Activated T-cell treated with anti-CD3 and anti-CD28 coated beads for 4 hours (primary cell): Measurements from ENCODE around the gene AIG1.

ENCODE experiments used
- DNase-seq: peaks from one replicate; pipeline ENCODE4 v3.0.0-alpha.2; 2020

Gene AIG1

DNA sequence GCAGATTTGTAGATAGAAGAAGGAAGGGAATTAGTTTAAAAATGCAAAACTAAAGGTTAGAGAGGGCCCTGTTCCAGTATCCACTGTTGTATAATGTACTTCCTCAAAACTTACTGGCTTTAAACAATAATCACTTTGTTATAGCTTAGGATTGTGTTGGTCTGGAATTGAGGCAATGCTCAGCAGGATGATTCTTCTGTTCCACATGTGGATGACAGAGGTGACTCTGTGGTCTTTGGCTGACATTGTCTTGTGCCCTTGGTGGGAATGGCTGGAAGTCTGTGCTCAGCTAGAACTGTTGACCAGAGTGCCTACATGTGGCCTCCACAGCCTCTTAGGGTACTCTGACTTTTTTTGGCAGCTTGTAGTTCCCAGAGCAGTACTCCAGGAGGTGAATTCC lies 143.4 kb downstream of the AIG1 start:
- DNase-seq = no peak

DNA sequence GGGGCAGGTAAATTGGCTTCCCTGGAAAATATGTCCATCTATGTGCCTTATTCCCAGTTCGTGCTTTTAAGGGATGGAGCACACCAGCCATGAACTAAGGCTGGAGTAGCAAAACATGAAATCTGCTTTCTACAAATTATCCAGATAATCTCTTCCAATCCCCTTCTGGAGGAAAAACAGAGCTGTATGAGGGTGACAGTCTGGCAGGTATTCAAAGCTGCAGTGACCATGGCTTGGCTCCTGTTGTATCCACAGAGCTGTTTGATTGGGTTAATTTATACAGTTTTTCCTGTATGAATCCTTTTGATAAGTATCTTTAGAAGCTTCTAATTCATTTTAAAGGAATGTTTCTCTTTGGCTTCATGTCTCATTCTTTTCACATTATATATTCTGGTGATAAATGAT lies 144.4 kb downstream of the AIG1 start:
- DNase-seq = no peak

DNA sequence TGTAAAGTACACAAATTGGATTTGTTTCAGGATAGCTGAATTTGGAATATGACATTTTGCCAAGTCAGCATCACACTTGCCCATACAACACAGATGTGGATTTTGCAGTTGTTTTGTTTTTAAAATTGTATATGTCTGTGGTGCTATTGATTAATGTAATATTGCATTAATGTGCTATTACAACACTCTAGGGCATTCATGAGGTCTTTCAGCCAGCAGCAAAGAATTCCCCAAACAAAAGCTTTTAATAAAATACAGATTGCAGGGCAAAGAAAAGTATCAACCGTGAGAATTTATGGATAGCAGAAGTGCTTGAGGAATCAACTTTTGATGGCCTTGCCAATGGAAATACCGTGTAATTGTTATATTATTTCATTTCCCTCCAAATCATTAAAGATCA lies 144.9 kb downstream of the AIG1 start:
- no peak for DNase-seq

GRCh38 chr6:143205991-143206390 lies 145.3 kb downstream of the AIG1 start:
- no peak for DNase-seq

DNA sequence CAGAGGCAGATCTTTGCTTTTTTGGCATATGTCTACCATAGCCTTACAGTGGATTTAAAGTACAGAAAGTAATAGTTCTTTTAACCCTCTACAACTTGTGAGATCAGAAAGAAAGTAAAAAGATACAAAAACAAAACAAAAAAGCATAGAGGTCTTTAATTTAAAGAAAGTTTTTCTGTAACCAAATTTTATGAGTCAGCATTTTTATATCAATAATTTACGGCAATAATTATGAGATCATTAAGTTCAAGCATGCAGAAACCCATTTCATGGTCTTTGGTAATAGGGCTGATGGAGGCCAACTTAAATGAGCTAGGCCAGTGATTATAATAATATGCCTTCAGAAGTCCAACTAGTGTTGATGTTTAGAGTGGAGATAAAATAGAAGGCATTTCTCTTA lies 145.9 kb downstream of the AIG1 start:
- DNase-seq = no peak

DNA sequence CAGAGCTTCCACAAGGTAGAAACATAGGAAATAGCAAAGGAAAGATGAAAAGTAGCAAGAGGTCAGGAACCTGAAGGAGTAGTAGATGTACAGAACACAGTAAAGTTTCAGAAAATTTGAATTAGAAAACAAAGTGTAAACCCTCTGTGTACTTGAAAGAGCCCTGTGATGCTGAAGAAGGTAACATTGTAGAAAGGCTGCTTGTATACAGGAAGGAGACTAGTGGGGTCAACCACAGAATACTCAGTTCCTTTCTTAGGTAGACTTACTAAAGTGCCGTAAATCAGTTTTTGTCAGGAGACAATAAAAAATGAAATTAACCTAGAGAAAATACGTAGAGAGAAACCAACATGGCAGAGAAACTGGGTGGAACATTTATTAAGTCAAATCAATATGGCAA lies 149.7 kb downstream of the AIG1 start:
- DNase-seq = no peak

- no peak for DNase-seq
These were observed 153.2 kb downstream of the AIG1 start for GRCh38 chr6:143213859-143214376.

DNA sequence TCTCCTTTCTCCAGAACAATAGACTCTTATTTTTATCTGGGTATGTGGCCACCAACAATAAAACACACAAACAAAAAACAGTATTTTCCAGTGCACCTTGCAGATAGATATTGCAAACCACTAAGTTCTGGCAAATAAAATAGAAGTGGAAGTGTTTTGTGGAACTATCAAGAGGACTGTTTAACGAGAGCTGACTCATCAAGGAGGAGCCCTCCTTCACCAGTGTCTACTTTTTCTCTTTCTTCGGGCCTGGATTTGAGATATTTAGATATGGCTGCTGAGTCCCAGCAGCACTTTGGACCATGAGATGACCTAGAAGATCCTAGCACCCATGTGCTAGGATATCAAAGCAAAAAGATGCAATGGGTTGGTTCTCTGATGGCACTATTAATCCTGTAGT lies 154.7 kb downstream of the AIG1 start:
- DNase-seq = no peak

- DNase-seq = no peak
These were observed 155.1 kb downstream of the AIG1 start for GRCh38 chr6:143215771-143216170.

DNA sequence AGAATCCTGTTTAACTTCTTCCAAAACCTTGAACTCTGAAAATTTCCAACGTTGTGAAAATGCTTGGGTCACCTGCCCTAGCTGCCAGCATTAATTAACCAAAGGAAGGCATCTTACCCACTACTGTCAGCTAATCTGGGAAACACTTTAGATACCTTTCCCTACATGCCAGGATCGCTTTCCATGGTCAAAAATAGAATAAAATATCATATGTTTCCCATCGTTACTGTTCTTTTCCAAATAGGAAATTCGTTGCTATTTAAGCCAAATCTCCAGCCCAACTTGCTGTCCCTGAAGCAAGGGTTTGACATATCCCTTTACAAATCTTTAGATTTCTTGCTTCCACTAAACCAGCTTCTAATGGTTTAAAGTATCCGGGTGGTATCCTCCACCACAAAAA lies 157.5 kb downstream of the AIG1 start:
- no peak for DNase-seq

DNA sequence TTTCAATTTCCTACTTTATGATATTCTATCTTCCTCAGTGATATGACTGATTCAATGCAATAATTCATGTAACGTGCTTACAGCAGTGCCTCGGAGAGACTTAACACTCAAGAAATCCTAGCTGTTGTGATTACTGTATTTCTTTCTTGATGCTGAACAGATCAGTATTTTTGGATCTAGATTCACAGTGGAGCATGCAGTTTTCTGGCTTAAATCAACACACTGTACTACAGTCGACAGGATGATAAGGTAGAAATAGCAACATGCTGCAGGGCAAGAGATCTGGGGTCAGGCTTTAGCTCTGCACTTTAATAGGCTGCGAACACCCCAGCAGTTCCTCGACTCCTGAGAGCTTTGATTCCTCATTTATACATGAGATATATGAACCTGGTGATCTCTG lies 161.0 kb downstream of the AIG1 start:
- no peak for DNase-seq

DNA sequence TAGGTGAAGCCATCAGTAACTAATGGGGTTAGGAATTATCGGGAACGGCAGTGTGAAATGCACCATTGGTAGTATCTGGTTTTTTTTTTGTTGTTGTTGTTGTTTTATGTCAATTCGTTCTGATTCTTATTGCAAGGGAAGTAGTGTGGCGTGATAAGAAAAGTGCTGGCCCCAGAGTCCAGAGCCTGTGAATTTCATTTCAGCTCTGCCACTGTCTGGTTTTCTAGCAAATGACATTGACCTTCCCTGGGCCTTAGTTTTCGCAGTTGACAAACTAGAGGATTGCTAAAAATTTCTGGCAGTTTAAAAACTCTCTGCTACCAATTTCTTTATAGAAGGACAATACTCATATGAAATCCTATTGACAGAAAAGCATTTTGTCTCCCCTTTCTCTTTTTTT lies 161.6 kb downstream of the AIG1 start:
- DNase-seq = no peak

- no peak for DNase-seq
These were observed 162.1 kb downstream of the AIG1 start for GRCh38 chr6:143222801-143223231.

DNA sequence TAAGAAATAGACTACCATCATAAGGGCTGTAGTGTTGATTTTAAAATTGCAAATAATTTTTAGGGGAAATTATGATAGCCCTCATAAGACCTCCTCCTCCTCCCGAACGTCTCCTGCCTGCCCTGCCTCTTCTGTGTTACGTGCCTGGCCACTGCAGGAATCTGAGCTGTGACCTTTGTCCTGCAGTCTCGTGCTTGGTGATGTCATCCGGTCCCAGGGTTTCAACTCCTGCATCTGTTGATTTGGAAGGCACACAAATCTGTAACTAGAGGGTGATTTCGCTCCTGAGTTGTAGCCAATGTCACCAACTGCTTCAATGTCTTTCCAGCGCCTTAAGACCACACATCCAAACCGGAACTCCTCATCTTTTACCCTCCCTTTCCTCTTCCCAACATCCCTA lies 163.2 kb downstream of the AIG1 start:
- no peak for DNase-seq

- DNase-seq = no peak
These were observed 163.8 kb downstream of the AIG1 start for GRCh38 chr6:143224516-143224915.

DNA sequence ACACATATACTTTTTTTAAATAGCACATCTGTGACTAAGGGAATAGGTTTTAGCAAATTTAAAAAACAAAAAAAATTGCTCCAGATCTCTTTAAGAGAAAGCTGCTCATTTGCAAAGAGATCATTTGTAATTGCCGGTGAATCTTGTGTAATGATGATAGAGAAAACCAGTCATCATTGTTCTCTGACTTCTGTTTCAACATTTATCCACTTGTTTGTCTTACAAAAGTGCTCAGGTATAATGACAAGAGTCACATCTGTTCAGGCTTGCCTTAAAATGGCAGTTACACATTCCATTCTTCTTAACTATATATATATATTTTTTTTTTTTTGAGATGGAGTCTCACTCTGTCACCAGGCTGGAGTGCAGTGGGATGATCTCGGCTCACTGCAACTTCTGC lies 165.2 kb downstream of the AIG1 start:
- DNase-seq = no peak

DNA sequence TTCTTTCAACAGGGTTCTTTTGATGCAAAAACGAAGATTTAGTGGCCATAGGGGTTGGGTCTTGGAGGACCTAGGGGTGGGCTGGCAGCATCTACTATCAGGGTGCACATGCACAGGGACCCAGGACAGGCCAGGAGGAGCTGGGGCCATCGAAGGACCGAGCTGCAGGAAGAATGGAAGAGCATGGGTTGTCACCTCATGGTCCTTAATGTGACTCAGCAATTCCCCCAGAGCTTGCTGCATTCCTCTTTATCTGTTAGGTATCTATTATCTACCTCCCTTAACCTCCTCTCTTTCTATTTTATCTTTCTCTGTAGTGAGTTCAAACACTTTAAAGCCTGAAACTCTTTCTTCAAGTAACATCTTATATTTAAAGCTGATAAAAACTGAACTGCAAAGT lies 167.0 kb downstream of the AIG1 start:
- DNase-seq = no peak

DNA sequence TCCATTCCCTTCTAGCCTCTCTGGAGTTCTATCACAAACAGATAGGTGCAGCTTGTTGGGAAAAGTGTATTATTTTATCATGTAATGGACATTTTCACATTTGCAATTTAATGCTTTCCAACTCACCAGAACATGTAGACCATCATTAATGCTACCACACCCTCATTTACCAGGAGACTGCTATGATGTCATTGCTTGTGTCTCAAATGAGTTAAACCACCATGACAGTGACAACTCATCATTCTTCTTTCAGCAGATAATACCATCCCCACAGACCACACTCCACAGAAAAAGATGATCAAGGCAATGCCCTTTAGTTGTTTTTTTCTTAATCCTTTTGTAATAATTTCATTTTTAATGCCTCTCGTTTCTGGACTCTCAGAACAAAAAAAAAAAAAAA lies 168.7 kb downstream of the AIG1 start:
- DNase-seq = no peak

DNA sequence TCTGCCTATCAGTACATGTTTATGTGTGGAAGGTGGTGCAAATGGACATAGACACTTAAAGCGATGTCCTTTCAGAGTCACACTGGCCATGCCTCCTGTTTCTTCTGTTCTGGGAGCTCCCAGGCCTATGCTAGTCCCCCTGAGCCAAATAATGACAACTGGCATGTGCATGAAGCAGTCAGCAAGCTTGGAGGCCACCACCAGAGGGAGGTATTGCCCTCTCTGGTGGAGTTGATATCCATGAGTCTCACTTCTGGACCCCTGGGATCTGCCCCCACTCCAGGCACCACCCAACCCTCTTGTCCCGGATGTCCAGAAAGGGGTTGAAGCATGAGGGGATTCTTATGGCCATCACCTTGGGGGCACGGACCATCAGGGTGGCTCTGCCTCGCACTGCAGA lies 172.2 kb downstream of the AIG1 start:
- no peak for DNase-seq

DNA sequence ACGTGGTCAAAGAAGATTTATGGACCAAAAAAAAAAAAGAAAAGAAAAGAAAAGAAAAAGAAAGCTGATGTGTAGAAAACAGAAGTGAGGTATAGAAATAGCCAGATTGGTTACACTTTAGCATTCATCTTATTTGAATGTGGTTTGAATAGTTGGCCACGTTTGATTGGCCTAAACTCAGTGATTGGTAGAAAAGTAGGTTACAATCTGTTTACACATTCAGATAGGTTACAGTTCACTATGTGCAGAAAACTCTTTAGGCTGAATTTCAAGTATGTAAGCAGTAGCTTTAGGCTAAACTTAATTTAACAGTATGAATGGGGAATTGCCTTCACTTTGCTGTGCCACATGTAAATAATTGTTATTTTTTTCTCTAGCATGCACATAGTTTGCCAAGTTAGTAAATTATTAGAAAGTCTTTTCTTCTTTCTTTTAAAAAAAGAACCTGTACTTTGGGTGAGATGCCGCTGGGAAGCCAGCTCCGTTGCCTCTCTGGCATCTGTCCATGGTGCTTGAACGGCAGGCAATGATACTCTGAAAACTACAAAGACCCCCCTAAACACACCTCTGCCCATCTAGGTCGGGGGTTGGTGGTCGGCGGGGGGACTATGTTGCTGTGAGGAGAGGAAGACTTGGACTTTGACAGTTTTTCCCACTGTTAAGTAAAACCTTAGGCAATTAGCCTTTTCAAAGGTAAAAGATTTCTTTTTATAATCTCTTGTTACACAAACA lies 173.0 kb downstream of the AIG1 start:
- DNase-seq = no peak

GRCh38 chr6:143234734-143235133 lies 174.0 kb downstream of the AIG1 start:
- no peak for DNase-seq

DNA sequence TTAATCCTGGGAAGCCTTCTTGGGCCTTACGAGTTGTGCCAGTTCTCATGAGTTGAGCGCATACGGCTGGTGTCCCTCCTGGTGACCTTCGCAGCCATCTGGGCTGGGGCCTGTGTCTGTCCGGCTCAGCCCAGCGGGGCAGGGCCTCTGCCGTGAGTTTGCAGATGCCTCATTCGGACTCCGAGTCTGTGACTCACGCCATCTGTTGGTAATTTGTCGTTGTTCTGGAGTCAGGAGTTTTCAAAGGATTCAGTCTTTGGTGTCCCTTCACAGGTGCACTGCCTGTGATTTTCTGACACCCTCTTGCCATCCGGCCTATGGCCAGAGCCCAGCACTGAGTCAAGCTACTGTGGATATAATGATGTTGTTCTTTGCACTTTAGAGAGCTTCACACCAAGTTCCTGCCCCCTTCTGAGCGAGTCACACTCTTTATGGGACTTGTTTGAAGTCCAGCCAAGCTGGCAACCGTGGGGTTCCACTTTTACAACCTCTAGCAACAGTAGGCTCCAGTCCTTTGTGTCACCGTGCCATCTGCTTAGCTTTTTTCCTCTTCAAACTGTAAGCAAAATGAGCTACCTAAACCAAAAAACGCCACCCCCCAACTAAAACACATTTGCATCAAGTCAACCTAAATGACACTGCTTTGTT lies 175.6 kb downstream of the AIG1 start:
- no peak for DNase-seq

- no peak for DNase-seq
These were observed 177.6 kb downstream of the AIG1 start for GRCh38 chr6:143238306-143238705.

GRCh38 chr6:143241111-143241510 lies 180.4 kb downstream of the AIG1 start:
- DNase-seq = no peak

DNA sequence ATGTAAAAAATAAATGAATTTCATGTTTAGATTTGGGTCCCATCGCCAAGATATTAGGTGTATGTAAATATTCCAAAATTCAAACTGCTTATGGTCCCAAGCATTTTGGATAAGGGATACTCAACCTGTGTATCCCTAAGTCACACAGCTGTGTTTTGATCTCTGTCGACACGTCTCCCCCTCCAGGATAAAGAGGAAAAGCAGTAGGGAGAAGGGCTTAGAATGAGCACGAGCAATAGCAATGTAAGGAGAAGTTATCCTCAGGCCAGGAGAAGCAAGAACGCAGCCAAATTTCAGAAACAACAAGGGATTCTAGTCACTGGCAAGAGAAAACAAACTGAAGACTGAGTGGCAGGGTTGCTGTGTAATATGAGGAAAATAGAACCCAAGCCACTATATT lies 181.2 kb downstream of the AIG1 start:
- no peak for DNase-seq
